BLaER1 (cell line): Measurements from ENCODE around the gene HBM.
"Not testable (repeated sequence)": the region's sequence is repeated elsewhere in the genome, so short reads cannot be mapped to it uniquely, and the experiment has no call there.

Experiments
- H3K27ac ChIP-seq: shearing (Covaris generic); formaldehyde crosslinking; 2 replicates; pipeline ENCODE4 v1.8.1; 2022
- H3K27me3 ChIP-seq: shearing (Covaris generic); formaldehyde crosslinking; 2 replicates; pipeline ENCODE4 v1.8.1; 2022
- H3K36me3 ChIP-seq: shearing (Covaris generic); formaldehyde crosslinking; 2 replicates; pipeline ENCODE4 v1.8.1; 2022
- H3K4me1 ChIP-seq: shearing (Covaris generic); formaldehyde crosslinking; 2 replicates; pipeline ENCODE4 v1.8.1; 2022
- H3K4me2 ChIP-seq: shearing (Covaris generic); formaldehyde crosslinking; 2 replicates; pipeline ENCODE4 v1.8.1; 2022
- H3K4me3 ChIP-seq: shearing (Covaris generic); formaldehyde crosslinking; 2 replicates; pipeline ENCODE4 v1.8.1; 2022
- H3K9ac ChIP-seq: shearing (Covaris generic); formaldehyde crosslinking; 2 replicates; pipeline ENCODE4 v1.8.1; 2022
- H3K9me3 ChIP-seq: shearing (Covaris generic); formaldehyde crosslinking; 2 replicates; pipeline ENCODE4 v1.8.1; 2022
- H4K20me1 ChIP-seq: shearing (Covaris generic); formaldehyde crosslinking; 2 replicates; pipeline ENCODE4 v1.8.1; 2022
- Cebpa-rat ChIP-seq: shearing (Covaris generic); IDR thresholded peaks from 2 replicates; pipeline ENCODE4 v1.8.1; 2022

HBM gene

DNA sequence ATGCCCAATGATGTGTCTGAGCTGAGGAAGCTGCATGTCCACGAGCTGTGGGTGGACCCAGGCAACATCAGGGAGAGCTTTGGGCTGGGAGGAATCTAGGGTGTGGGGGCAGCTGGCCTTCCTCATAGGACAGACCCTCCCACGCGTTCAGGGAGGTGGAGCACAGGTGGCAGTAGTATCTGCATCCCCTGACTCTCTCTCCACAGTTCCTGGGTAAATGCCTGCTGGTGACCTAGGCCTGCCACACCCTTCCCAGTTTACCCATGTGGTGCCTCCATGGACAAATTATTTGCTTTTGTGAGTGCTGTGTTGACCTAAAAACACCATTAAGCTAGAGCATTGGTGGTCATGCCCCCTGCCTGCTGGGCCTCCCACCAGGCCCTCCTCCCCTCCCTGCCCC, 3.2 kb downstream of the HBM start:
- no peaks in the 10 kb centered on the region for H3K9me3 ChIP-seq
- TF ChIP-seq Cebpa-rat, result no peak
- no peak overlapping the region for H3K4me2 ChIP-seq
- H3K9ac ChIP-seq, result no peak overlapping the region
- no peak overlapping the region for H3K4me3 ChIP-seq
- H3K27me3 ChIP-seq, result peaks cover 84% of the 10 kb centered on the region
- H3K27ac ChIP-seq, result no peak overlapping the region
- no peaks in the 10 kb centered on the region for H3K36me3 ChIP-seq
- peaks cover 52% of the 10 kb centered on the region for H4K20me1 ChIP-seq
- peaks cover 12% of the 10 kb centered on the region for H3K4me1 ChIP-seq

DNA sequence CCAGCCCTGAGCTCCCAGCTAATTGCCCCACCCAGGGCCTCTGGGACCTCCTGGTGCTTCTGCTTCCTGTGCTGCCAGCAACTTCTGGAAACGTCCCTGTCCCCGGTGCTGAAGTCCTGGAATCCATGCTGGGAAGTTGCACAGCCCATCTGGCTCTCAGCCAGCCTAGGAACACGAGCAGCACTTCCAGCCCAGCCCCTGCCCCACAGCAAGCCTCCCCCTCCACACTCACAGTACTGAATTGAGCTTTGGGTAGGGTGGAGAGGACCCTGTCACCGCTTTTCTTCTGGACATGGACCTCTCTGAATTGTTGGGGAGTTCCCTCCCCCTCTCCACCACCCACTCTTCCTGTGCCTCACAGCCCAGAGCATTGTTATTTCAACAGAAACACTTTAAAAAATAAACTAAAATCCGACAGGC, 4.3 kb downstream of the HBM start:
- H3K4me1 ChIP-seq, result peaks cover 11% of the 10 kb centered on the region
- H4K20me1 ChIP-seq, result peaks cover 63% of the 10 kb centered on the region
- H3K27me3 ChIP-seq, result peaks cover 92% of the 10 kb centered on the region
- not testable (repeated sequence) for H3K36me3 ChIP-seq, H3K9ac ChIP-seq, H3K4me2 ChIP-seq, H3K4me3 ChIP-seq, H3K9me3 ChIP-seq, H3K27ac ChIP-seq

GRCh38 chr16:170788-171187, 5.0 kb downstream of the HBM start:
- no peak overlapping the region for H3K27ac ChIP-seq
- H3K36me3 ChIP-seq, result no peaks in the 10 kb centered on the region
- H3K4me2 ChIP-seq, result no peak overlapping the region
- H3K9ac ChIP-seq, result no peak overlapping the region
- no peaks in the 10 kb centered on the region for H3K9me3 ChIP-seq
- no peak for TF ChIP-seq Cebpa-rat
- peaks cover 4% of the 10 kb centered on the region for H3K4me1 ChIP-seq
- H3K4me3 ChIP-seq, result no peak overlapping the region
- H3K27me3 ChIP-seq, result peaks cover 92% of the 10 kb centered on the region
- H4K20me1 ChIP-seq, result peaks cover 63% of the 10 kb centered on the region

DNA sequence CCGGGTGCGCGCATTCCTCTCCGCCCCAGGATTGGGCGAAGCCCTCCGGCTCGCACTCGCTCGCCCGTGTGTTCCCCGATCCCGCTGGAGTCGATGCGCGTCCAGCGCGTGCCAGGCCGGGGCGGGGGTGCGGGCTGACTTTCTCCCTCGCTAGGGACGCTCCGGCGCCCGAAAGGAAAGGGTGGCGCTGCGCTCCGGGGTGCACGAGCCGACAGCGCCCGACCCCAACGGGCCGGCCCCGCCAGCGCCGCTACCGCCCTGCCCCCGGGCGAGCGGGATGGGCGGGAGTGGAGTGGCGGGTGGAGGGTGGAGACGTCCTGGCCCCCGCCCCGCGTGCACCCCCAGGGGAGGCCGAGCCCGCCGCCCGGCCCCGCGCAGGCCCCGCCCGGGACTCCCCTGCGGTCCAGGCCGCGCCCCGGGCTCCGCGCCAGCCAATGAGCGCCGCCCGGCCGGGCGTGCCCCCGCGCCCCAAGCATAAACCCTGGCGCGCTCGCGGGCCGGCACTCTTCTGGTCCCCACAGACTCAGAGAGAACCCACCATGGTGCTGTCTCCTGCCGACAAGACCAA, 6.7 kb downstream of the HBM start, which contains the start of gene HBA2:
Gene HBA2 (plus strand): TSS at position 503 of the 568 bp plus-strand sequence. CDS start 37 bp downstream, at position 540.
- H3K4me1 ChIP-seq, H3K9me3 ChIP-seq, H3K36me3 ChIP-seq, H3K4me3 ChIP-seq, H3K27ac ChIP-seq, H3K9ac ChIP-seq, H3K4me2 ChIP-seq: not testable (repeated sequence)
- Histone ChIP-seq H4K20me1 (peaks cover 52% of the 10 kb centered on the region), H3K27me3 (peaks cover 90% of the 10 kb centered on the region)

DNA sequence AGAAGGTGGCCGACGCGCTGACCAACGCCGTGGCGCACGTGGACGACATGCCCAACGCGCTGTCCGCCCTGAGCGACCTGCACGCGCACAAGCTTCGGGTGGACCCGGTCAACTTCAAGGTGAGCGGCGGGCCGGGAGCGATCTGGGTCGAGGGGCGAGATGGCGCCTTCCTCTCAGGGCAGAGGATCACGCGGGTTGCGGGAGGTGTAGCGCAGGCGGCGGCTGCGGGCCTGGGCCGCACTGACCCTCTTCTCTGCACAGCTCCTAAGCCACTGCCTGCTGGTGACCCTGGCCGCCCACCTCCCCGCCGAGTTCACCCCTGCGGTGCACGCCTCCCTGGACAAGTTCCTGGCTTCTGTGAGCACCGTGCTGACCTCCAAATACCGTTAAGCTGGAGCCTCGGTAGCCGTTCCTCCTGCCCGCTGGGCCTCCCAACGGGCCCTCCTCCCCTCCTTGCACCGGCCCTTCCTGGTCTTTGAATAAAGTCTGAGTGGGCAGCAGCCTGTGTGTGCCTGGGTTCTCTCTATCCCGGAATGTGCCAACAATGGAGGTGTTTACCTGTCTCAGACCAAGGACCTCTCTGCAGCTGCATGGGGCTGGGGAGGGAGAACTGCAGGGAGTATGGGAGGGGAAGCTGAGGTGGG, 7.6 kb downstream of the HBM start:
- not testable (repeated sequence) for H3K9ac ChIP-seq, H3K4me2 ChIP-seq, H3K27ac ChIP-seq, H3K36me3 ChIP-seq, H3K4me1 ChIP-seq, H3K9me3 ChIP-seq, H3K4me3 ChIP-seq
- H3K27me3 ChIP-seq, result peaks cover 90% of the 10 kb centered on the region
- H4K20me1 ChIP-seq, result peaks cover 52% of the 10 kb centered on the region

DNA sequence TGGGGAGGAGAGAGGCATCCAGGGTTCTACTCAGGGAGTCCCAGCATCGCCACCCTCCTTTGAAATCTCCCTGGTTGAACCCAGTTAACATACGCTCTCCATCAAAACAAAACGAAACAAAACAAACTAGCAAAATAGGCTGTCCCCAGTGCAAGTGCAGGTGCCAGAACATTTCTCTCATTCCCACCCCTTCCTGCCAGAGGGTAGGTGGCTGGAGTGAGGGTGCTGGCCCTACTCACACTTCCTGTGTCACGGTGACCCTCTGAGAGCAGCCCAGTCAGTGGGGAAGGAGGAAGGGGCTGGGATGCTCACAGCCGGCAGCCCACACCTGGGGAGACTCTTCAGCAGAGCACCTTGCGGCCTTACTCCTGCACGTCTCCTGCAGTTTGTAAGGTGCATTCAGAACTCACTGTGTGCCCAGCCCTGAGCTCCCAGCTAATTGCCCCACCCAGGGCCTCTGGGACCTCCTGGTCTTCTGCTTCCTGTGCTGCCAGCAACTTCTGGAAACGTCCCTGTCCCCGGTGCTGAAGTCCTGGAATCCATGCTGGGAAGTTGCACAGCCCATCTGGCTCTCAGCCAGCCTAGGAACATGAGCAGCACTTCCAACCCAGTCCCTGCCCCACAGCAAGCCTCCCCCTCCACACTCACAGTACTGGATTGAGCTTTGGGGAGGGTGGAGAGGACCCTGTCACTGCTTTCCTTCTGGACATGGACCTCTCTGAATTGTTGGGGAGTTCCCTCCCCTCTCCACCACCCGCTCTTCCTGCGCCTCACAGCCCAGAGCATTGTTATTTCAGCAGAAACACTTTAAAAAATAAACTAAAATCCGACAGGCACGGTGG, 8.4 kb downstream of the HBM start:
- H3K4me3 ChIP-seq, H3K9ac ChIP-seq, H3K9me3 ChIP-seq, H3K27ac ChIP-seq, H3K4me1 ChIP-seq, H3K36me3 ChIP-seq, H3K4me2 ChIP-seq: not testable (repeated sequence)
- H3K27me3 ChIP-seq, result peaks cover 90% of the 10 kb centered on the region
- H4K20me1 ChIP-seq, result peaks cover 51% of the 10 kb centered on the region

GRCh38 chr16:175011-175949, 9.5 kb downstream of the HBM start:
- no peak overlapping the region for H3K9ac ChIP-seq
- peaks cover 90% of the 10 kb centered on the region for H3K27me3 ChIP-seq
- H3K4me1 ChIP-seq, result no peaks in the 10 kb centered on the region
- H3K4me3 ChIP-seq, result no peak overlapping the region
- no peak overlapping the region for H3K4me2 ChIP-seq
- peaks cover 59% of the 10 kb centered on the region for H4K20me1 ChIP-seq
- no peaks in the 10 kb centered on the region for H3K36me3 ChIP-seq
- no peak overlapping the region for H3K27ac ChIP-seq
- H3K9me3 ChIP-seq, result no peaks in the 10 kb centered on the region
- no peak for TF ChIP-seq Cebpa-rat

GRCh38 chr16:176006-176405, 10.2 kb downstream of the HBM start:
- not testable (repeated sequence) for H3K4me2 ChIP-seq, H3K4me3 ChIP-seq, H3K27ac ChIP-seq, H3K36me3 ChIP-seq, H3K9ac ChIP-seq, H3K4me1 ChIP-seq, H3K9me3 ChIP-seq
- Histone ChIP-seq H3K27me3 (peaks cover 90% of the 10 kb centered on the region), H4K20me1 (peaks cover 65% of the 10 kb centered on the region)

GRCh38 chr16:176477-177382, 11.0 kb downstream of the HBM start, which contains the start of gene HBA1:
HBA1 (plus strand) TSS chr16:176680; CDS start chr16:176717, 37 bp downstream.
- not testable (repeated sequence) for H3K9ac ChIP-seq, H3K9me3 ChIP-seq, H3K4me3 ChIP-seq, H3K36me3 ChIP-seq, H3K27ac ChIP-seq, H3K4me2 ChIP-seq
- Histone ChIP-seq H3K4me1 (peaks cover 12% of the 10 kb centered on the region), H3K27me3 (peaks cover 90% of the 10 kb centered on the region), H4K20me1 (peaks cover 66% of the 10 kb centered on the region)
